ENCODE measurements around the gene SLC35G4. TPM values are rescaled to one million over a fixed set of nuclear protein-coding genes. Genes with fewer than 3 reads are reported as not detected.
"Not testable (repeated sequence)": the region's sequence is repeated elsewhere in the genome, so short reads cannot be mapped to it uniquely, and the experiment has no call there.

SLC35G4 gene
- not detected for polyA plus RNA-seq (ENCODE audit: insufficient read length in 4 of 4)

DNA sequence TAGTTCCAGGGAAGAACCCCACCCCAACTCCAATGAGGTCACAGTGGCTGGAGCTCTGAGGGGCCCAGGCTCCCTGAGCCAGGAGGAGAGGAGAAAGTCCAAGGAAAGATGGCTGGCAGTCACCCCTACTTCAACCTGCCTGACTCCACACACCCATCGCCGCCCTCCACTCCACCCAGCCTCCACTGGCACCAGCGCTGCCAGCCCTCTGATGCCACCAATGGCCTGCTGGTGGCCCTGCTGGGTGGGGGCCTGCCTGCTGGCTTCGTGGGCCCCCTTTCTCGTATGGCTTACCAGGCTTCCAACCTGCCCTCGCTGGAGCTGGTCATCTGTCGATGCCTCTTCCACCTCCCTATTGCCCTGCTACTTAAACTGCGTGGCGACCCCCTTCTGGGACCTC lies at the start of gene SLC35G4:
Gene SLC35G4 (plus strand): TSS at position 109 of the 400 bp plus-strand sequence. CDS start 0 bp downstream, at position 109.
- not testable (repeated sequence) for DNase-seq (ENCODE audit: low read depth in 4 of 4, low spot score in 3 of 4)

DNA sequence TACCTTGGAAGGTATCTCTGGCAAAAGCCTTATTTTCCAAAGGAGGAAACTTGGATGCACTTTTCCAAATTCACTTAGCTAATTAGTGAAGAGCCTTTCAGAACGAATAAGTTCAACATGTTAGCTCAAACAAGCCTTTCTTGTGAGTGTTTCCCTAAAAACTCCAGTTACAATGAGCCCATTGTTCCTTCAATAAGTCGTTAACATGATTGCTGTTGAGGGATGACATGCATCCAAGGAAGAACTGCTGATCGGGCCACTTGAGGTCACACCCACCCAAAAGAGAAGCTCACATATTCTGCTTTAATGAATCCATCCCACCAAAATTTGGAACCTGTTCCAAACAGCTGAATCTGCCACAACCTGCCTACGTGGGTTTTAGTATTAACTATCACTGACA lies 48.1 kb upstream of the SLC35G4 start:
- no peak for DNase-seq (ENCODE audit: low read depth in 4 of 4, low spot score in 3 of 4)

DNA sequence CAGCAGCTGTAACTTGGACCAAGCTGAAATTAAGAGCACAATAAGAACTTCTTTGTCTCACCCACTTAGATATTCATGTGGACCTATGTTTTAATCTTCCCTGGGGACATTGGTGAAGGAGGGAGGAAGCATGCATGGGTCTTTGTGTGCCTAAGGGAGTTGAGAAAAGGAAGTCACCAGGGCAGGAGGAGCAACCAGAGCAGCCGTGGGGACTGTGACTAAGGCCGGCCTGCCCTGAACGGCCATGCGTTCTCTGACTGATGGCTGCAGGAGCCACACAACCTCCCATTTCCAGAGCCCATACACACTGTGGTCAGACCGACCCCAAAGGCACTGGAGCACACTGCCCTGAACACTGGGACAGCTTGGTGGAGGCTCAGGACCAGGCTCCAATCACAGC lies 43.7 kb upstream of the SLC35G4 start:
- no peak for DNase-seq (ENCODE audit: low read depth in 4 of 4, low spot score in 3 of 4)

DNA sequence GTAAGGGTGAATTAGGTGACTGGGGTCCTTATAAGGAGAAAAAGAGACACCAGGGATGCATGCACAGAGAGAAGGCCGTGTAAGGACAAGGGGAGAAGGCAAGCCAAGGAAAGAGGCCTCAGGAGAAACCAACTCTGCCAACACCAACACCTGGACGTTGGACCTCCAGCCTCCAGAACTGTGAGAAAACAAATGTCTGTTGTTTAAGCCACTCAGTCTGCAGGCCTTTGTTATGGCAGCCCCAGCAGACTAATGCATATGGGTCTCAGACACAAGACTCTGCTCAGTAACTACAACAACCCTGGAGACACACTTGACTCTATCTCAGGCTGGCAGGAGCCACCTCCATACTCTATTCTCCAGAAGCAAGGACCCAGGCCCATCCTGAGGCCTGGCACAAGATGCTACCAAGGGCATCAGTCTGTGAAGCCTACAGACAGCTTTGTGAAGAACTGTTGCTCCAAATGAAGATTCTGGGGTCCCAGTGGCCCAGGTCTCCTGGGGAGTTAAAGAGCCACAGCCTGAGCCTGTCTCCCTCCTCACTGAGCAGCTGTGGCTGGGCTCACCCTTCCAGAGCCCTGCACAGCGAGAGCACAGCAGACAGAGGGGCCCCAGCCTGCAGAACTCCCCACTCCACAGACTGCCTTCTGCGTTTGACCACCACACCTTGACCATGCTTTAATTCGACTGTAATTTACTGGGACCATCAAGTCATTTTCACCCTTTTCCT lies 43.0 kb upstream of the SLC35G4 start:
- DNase-seq (ENCODE audit: low read depth in 4 of 4, low spot score in 3 of 4) = no peak

DNA sequence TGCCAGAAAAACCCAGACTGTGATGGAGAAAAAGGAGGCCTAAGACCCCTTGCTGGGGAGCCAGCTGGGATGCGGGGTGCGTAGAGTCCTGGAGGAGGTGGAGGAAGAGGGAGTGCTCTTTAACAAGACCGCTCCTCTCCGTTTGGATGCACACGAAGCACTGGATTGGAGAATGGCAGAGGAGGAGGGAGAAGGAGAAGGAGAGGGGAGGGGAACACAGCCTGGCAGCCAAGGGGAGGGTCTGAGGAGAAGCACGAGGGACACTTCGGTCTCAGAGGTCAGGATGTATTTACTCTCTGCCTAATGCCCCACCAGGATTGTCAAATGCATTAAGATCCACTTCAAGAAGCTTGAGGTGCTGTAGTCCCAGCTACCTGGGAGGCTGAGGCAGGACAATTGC lies 42.0 kb upstream of the SLC35G4 start:
- DNase-seq (ENCODE audit: low read depth in 4 of 4, low spot score in 3 of 4) = no peak

DNA sequence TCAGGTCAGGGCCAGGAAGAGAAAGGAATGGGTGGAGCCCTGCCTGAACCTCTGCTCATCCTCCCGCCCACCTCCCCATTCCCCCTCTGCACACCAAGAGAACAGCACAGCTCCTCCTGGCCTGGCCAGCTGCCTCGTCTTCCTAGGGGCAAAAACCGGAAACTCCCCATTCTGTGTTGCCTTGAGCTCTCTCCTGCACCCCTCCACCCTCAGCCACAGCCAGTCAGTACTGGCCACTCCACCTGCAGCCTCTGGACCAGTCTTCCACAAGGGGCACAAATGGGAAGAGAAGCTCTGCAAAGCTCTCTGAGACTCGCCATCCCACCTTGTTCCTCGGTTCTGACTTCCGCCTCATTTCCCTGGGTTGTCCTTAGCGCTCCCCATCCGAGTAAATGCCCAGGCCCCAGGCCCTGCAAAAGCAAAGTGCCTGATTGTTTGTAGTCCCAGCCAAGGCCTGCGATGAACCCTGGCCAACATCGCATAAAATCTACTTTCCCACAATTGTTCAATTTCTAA lies 39.3 kb upstream of the SLC35G4 start:
- no peak for DNase-seq (ENCODE audit: low read depth in 4 of 4, low spot score in 3 of 4)

DNA sequence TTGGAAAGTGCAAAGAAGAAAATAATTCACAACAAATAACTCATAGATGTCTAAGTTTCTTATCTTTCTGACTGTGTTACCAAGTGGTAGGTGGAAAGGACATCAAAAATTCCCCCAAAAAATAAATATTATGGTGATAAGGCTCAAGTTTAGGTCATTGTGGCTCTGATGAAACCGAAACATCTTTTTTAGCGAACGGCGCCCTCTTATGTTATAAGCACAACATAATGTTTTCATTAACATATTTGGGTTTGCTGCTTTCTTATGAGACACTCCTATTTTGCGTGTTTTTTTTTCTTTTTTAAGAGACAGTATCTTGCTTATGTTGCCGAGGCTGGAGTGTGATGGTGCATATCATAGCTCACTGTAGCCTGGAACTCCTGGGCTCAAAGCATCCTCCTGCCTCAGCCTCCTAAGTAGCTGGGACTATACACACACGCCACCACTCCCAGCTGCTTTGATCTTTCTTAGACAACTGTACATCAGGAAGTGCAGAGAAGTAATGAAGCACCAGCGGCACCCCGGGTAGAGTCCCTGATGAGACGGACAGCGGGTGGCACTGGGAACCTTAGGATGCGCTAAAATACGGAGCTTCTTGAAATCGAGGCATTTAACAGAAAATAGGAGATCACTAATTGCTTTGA lies 38.5 kb upstream of the SLC35G4 start:
- DNase-seq (ENCODE audit: low read depth in 4 of 4, low spot score in 3 of 4) = no peak

DNA sequence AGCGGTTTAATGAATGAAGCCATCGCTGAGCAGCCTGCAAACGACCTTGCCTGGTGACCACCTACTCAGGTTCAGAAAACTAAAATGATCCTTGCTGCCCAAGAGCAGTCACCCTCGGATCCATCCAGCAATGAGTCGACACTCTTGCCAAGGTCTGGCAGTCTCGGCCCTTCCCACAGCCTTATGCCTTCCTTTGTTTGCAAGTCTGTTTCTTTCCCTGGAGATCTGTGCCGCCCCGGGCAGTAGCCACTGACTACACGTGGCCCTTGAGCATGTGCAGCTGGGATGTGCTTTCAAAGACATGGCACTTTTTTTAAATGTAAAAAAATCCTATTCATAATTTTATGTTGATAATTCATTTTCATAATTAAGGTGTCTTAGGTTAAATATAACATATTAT lies 37.2 kb upstream of the SLC35G4 start:
- no peak for DNase-seq (ENCODE audit: low read depth in 4 of 4, low spot score in 3 of 4)

DNA sequence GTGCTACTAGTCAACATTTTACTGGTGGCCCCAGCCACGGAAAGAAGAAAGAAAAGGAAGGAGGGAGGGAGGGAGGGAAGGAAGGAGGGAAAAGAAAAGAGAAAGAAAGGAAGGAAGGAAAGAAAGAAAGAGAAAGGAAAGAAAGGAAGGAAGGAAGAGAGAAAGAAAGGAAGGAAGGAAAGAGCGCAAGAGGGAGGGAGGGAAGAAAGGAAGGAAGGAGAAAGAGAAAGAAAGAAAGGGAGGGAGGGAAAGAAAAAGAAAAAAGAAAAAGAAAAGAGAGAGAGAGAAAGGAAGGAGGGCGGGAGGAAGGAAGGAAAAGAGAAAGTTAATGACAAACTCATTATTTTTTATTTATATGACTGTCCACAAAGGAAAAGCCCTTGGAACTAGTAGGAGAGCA lies 34.9 kb upstream of the SLC35G4 start:
- DNase-seq (ENCODE audit: low read depth in 4 of 4, low spot score in 3 of 4) = no peak

DNA sequence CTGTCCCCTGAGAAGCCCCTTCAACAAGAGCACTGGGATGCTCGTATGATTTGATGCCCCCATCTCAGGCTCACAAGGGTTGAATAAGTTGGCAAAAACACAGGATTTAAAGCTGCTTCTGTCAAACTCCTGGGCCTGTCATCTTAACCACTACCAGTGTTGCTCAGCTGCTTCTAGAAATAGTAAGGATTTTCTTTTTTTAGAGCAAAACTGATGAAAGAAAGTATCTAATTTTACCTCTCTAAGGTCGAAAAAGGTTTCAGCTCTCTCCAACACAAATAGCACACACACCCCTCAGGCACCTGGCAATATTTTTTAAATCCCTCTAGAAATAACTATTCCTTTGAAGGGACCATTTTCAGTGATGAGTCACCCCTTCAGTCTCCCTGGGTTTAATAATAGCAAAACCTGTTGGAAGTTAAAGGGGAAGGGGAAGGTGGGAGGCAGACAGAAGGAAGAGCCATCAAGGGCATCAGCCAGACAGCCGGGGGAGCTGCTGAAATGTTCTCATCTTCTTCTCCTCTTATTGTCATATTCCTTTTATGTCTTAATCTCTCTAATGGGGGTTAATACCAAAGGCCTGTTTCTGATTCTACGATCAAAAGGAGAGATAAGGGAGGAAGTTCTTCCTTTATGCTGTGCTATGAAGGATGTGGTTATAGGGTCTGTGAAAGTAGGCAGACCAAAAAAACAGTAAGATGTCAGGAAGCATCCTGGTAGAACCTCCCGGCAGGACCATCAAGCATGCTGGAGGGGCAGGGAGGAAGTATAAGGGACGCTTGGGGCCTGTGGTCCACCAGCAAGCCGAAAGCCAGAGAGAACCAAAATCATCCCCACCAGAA lies 31.9 kb upstream of the SLC35G4 start:
- DNase-seq (ENCODE audit: low read depth in 4 of 4, low spot score in 3 of 4) = no peak

DNA sequence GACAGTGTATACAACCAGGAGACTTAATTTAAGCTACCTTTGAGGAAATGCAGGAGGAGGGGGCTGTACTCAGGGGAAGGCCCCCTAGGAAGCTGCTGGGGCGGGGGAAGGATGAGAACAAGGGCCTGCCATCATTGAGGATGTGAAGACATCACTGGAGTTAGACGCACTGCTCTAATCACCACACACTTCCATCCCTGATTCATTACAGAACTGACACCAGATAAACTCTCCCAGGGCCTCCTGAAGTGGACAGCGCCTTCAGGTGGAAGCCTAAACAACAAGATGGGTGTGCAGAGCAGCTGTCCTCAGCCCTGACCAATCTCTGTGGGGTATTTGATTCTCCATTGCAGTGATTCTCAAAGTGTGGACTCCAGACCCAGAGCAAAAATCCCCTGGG lies 30.6 kb upstream of the SLC35G4 start:
- DNase-seq (ENCODE audit: low read depth in 4 of 4, low spot score in 3 of 4) = no peak

DNA sequence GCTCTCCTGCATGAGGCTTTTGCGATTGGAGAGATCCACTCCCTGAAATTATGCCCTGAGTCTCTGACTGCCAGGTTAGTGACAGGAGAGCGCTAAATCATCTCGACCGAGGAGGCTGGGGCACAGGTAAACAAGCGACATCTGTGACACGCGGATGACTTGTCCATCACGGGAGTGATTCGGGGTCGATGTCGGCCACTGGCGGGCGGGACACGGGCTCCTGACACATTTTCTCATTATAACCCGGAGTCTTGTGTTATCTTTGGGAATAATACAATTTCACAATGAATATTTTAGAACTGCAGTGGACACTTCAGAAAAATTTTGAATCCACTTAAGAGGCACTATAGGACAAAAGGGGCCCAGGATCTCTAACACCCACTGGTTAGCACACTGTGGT lies 29.5 kb upstream of the SLC35G4 start:
- DNase-seq (ENCODE audit: low read depth in 4 of 4, low spot score in 3 of 4) = no peak

DNA sequence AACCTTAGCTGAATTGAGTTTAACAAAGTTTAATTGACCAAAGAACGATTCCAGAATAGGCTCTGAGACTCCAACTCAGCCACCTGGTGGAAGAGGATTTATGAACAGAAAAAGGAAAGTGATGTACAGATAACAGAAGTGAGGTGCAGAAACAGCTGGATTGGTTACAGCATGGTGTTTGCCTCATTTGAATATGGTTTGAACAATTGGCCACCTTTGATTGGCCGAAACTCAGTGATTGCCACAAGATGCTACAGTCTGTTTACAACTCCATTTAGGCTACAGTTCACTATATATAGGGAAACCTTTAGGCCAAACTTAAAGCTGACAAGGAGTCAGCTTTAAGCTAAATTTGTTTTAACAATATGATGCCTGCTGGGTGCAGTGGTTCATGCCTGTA lies 28.1 kb upstream of the SLC35G4 start:
- DNase-seq (ENCODE audit: low read depth in 4 of 4, low spot score in 3 of 4) = no peak

DNA sequence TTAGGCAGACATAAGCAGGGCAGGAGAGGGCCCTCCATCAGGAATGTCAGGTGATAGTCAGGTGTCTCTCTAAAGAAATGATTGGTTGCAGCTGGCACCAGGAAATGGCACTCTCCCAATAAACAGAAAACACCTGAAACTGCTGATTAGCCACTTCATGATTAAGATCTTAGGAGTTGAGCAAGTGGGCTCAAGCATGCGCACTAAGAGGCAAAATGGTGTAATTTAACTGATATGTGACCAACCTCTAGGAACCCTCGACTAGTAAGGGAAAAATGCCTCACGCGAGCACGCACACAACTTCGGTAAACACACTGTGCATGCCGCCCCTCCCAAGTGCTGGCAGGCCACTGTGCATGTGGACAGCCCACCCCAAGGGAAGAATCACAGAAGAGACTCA lies 23.8 kb upstream of the SLC35G4 start:
- DNase-seq (ENCODE audit: low read depth in 4 of 4, low spot score in 3 of 4) = no peak

DNA sequence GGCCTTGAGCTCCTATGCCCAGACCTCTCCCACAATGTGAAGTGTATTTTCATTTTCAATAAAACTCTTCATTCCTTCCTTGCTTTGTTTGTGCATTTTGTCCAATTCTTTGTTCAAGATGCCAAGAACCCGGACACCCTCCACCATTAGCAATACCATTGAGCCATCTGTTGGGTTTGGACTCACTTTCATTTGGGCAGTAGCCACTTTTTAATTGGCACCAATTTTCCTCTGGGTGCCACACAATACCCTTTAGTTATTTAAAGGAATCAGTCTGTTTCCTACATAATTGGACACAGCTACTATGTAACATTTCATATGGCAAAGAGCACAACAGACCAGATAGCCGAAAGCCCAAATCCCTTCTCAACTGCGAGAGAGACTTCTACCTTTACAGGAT lies 22.5 kb upstream of the SLC35G4 start:
- DNase-seq (ENCODE audit: low read depth in 4 of 4, low spot score in 3 of 4) = no peak

DNA sequence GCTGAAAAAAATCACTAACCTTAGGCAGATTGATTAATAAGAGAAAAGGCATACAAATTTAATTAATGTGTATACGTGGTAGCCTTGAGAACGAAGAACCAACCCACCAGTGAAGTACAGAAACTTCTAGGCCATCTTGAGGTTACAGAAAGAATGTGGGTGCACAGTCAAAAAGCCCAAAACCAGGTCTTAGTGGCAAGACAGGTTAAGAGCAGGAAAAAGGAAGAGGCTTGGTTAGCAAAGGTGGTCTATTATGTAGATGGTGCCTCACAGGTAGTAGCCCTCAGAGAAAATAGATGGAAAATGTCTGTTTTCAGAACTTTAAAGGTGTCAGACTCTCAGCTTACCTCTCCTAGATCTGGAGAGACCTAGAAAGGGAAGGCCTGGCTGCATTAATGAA lies 22.0 kb upstream of the SLC35G4 start:
- DNase-seq (ENCODE audit: low read depth in 4 of 4, low spot score in 3 of 4) = no peak

DNA sequence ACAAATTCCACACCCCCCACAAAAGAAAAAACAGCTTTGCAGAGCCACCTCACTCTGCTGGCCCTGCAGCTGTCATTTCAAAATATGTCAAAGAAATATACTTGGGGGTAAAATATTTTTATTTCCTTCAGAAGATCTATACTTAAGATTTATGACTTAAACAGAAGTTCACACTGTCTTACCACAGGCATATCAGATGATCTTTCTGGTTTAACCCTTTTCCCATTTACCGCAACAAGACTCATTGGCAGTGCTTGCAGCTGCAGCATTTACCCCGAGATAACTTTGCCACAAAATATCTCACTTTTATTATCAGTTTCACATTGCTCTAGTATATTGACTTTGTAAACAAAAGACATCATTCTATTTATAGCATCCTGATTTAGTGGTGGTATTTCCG lies 21.6 kb upstream of the SLC35G4 start:
- no peak for DNase-seq (ENCODE audit: low read depth in 4 of 4, low spot score in 3 of 4)

DNA sequence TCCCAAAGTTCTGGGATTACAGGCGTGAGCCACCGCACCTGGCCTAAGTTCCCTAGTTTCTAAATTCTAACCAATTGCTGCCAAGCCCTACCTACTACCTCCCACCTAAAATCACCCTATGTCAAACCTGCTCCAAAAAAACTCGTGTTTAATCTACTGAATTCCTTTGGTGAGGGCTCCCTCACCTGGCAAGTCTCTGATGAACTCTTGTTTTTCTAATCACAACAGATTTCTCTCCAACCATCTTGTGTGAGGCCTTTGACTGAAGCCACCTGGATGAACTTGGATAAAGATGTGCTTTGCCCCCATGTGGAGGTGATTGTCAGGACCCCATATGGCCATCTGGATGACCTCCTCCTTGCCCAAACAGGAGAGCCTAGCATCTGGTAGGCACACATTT lies 17.4 kb upstream of the SLC35G4 start:
- DNase-seq (ENCODE audit: low read depth in 4 of 4, low spot score in 3 of 4) = no peak

DNA sequence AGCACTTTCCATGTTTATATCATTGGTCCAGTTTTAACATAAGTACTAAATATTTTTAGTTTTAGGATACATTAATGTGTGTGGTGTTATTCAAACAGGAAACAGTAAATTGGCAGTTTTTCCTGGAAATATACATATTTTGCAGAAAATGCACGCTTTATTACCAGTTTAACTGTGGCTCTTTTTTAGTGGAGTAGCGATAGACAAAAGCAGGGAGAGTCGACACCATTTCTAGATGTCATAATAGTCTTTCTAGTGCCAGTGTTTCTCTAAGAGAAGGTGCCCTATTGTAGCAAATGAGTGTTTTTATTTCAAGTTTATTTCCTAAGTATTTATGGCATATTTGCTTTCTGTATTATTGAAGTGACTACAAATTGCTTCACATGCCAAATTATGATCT lies 9.1 kb upstream of the SLC35G4 start:
- DNase-seq (ENCODE audit: low read depth in 4 of 4, low spot score in 3 of 4) = no peak

DNA sequence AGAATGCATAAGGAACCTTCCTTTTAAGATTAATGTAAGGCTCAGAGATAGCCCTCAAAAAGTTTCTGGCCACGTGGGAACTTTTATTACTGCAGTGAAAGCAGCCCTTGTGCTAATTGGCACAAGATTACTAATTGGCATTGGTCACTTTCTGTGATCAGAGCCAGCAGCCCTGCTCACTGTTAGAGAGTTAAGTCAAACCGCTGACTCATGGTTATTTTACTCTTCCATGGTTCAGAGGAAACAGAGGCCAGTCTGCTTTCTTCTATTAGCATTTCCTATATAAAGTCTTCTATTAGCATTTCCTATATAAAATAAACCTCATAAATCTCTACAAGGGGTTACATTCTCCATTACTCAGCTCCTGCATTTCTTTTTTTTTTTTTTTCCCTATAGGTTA lies 1.5 kb upstream of the SLC35G4 start:
- peak in 1 of 4 donors; percentile 3 for DNase-seq (ENCODE audit: low read depth in 4 of 4, low spot score in 3 of 4)

DNA sequence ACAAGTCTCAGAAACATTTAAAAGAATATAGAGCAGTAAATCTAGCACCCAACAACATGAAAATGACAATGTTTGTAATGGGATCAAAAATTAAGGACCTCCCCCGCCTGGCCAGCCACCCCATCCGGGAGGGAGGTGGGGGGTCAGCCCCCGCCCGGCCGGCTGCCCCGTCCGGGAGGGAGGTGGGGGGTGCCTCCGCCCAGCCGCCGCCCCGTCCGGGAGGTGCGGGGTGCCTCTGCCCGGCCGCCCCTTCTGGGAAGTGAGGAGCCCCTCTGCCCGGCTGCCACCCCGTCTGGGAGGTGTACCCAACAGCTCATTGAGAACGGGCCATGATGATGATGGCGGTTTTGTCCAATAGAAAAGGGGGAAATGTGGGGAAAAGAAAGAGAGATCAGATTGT lies 778 bp upstream of the SLC35G4 start:
- DNase-seq (ENCODE audit: low read depth in 4 of 4, low spot score in 3 of 4) = not testable (repeated sequence)
